MM.1S (cell line): Measurements from ENCODE around the gene HSDL2.

Experiments
- CTCF ChIP-seq: fragments of 300-600 bp; sonication (generic); IDR thresholded peaks from 2 replicates; pipeline ENCODE4 v1.5.1; 2016; ENCODE audit warnings: antibody characterized with exemption, low read length, mixed read lengths
- EZH2 ChIP-seq: fragments of 300-600 bp; sonication (generic); optimal IDR thresholded peaks from 2 replicates; pipeline ENCODE3; 2017; ENCODE audit warnings: low read depth, mild to moderate bottlenecking, antibody characterized with exemption, low read length, mixed read lengths
- EZH2phosphoT487 ChIP-seq: fragments of 300-600 bp; sonication (generic); IDR thresholded peaks from 2 replicates; pipeline ENCODE4 v1.6.1; 2018; ENCODE audit warnings: antibody characterized with exemption, low read length

GRCh38 chr9:112378328-112379176 is 1.4 kb upstream of the HSDL2 start:
- TF ChIP-seq CTCF = no peak
- TF ChIP-seq EZH2 = no peak
- no peak for TF ChIP-seq EZH2phosphoT487
